Hepatocyte (in vitro differentiated cells): ENCODE measurements around the gene RIPK1. TPM values are rescaled to one million over a fixed set of nuclear protein-coding genes. Genes with fewer than 3 reads are reported as not detected.

ENCODE experiments used
- DNase-seq: peaks from one replicate; pipeline ENCODE4 v3.0.0-alpha.2; 2016; ENCODE audit warnings: low spot score
- H2AFZ ChIP-seq: fragments of 200-600 bp; sonication (generic); 2 replicates; pipeline ENCODE4 v1.6.0; 2016; ENCODE audit warnings: antibody characterized with exemption, mild to moderate bottlenecking
- H3K27ac ChIP-seq: fragments of 200-600 bp; sonication (generic); 2 replicates; pipeline ENCODE4 v1.5.1; 2016; ENCODE audit warnings: mild to moderate bottlenecking
- H3K27me3 ChIP-seq: fragments of 200-600 bp; sonication (generic); 2 replicates; pipeline ENCODE4 v1.6.1; 2016
- H3K36me3 ChIP-seq: fragments of 200-600 bp; sonication (generic); replicated peaks from 2 replicates; pipeline ENCODE4 v1.5.1; 2016; ENCODE audit warnings: low read depth; ENCODE audit not compliant: insufficient read depth
- H3K4me1 ChIP-seq: fragments of 200-600 bp; sonication (generic); 2 replicates; pipeline ENCODE4 v1.5.1; 2016; ENCODE audit warnings: mild to moderate bottlenecking, moderate library complexity; ENCODE audit not compliant: insufficient read depth
- H3K4me2 ChIP-seq: fragments of 200-600 bp; sonication (generic); 2 replicates; pipeline ENCODE4 v1.6.0; 2016
- H3K4me3 ChIP-seq: fragments of 200-600 bp; sonication (generic); 2 replicates; pipeline ENCODE4 v1.5.1; 2016; ENCODE audit warnings: mild to moderate bottlenecking
- H3K79me2 ChIP-seq: fragments of 200-600 bp; sonication (generic); 2 replicates; pipeline ENCODE4 v1.6.0; 2017; ENCODE audit warnings: mild to moderate bottlenecking
- H3K9me2 ChIP-seq: fragments of 200-600 bp; sonication (generic); replicated peaks from 2 replicates; pipeline ENCODE4 v1.6.0; 2017; ENCODE audit warnings: mild to moderate bottlenecking; ENCODE audit not compliant: insufficient read depth
- H3K9me3 ChIP-seq: fragments of 200-600 bp; sonication (generic); 2 replicates; pipeline ENCODE4 v1.5.1; 2016; ENCODE audit warnings: low read depth, mild to moderate bottlenecking
- H4K20me1 ChIP-seq: fragments of 200-600 bp; sonication (generic); 2 replicates; pipeline ENCODE4 v1.6.0; 2016; ENCODE audit warnings: mild to moderate bottlenecking; ENCODE audit not compliant: insufficient read depth, poor library complexity, severe bottlenecking
- EZH2 ChIP-seq: fragments of 200-600 bp; sonication (generic); IDR thresholded peaks from 2 replicates; pipeline ENCODE4 v1.6.1; 2016; ENCODE audit warnings: antibody characterized with exemption, mild to moderate bottlenecking, borderline replicate concordance
- EZH2phosphoT487 ChIP-seq: fragments of 200-600 bp; sonication (generic); IDR thresholded peaks from one replicate; pipeline ENCODE4 v1.6.1; 2018; ENCODE audit warnings: antibody characterized with exemption, mild to moderate bottlenecking, low read depth, moderate library complexity; ENCODE audit not compliant: unreplicated experiment, severe bottlenecking
- WGBS: methylation state at CpG from one replicate; pipeline ENCODE4 v1.1.6; 2016; ENCODE audit warnings: low lambda C conversion rate; ENCODE audit errors: missing lambda C conversion rate; 5-methylcytosine and 5-hydroxymethylcytosine counted together
- polyA plus RNA-seq: library from polyadenylated mRNA; unstranded; fragments of >200 nt; fragmentation: Nextera tagmentation; extraction: Ambion mirVana; gene quantifications from 2 replicates; pipeline ENCODE4 v1.2.1, GENCODE V29; 2016
- total RNA-seq: library from RNA; depleted of rRNA; stranded (reverse); fragments of >200 nt; gene quantifications from 2 replicates; pipeline ENCODE4 v1.2.3, GENCODE V29; 2014
- TF ChIP-seq, protein P1 (sequence below): fragments of 200-600 bp; sonication (generic); IDR thresholded peaks from 2 replicates; pipeline ENCODE4 v1.5.1; 2016; ENCODE audit warnings: antibody characterized with exemption, mild to moderate bottlenecking; ENCODE audit not compliant: poor library complexity

RIPK1 gene
- total and polyA plus RNA-seq, 2 experiments from 2014 or later, result 14.6 to 16.2 TPM

DNA sequence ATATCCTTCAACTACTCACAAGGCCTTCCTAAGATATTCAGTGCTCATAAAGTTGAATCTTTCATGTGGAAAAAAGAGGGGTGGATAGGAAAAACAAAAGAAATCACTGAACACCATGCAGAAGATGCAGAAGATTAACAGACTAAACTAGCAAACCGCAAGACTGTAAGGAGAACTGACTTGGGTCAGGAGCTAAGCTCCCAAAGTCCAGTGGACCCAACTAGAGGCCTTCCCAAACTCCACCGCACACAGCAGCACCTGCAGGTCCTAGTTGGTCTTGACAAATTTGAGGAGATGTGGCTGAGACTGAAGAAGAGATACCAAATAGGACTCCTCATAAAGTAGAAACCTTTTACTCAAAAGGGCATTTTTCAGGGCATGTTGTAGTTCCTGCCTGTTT is 3.3 kb downstream of the RIPK1 start:
- WGBS, result 93% methylated on average over 2 of the region's 2 CpGs
- TF ChIP-seq EZH2phosphoT487, result no peak
- TF ChIP-seq, protein P1, sequence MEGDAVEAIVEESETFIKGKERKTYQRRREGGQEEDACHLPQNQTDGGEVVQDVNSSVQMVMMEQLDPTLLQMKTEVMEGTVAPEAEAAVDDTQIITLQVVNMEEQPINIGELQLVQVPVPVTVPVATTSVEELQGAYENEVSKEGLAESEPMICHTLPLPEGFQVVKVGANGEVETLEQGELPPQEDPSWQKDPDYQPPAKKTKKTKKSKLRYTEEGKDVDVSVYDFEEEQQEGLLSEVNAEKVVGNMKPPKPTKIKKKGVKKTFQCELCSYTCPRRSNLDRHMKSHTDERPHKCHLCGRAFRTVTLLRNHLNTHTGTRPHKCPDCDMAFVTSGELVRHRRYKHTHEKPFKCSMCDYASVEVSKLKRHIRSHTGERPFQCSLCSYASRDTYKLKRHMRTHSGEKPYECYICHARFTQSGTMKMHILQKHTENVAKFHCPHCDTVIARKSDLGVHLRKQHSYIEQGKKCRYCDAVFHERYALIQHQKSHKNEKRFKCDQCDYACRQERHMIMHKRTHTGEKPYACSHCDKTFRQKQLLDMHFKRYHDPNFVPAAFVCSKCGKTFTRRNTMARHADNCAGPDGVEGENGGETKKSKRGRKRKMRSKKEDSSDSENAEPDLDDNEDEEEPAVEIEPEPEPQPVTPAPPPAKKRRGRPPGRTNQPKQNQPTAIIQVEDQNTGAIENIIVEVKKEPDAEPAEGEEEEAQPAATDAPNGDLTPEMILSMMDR, result no peak
- TF ChIP-seq EZH2, result no peak
- Histone ChIP-seq H2AFZ (no peak overlapping the region), H3K4me3 (no peak overlapping the region), H3K27ac (no peak overlapping the region), H4K20me1 (peaks cover 32% of the 10 kb centered on the region), H3K36me3 (no peaks in the 10 kb centered on the region), H3K9me2 (no peaks in the 10 kb centered on the region), H3K4me1 (peaks cover 18% of the 10 kb centered on the region), H3K4me2 (no peak overlapping the region), H3K9me3 (no peaks in the 10 kb centered on the region), H3K27me3 (no peaks in the 10 kb centered on the region), H3K79me2 (peaks cover 87% of the 10 kb centered on the region)
- DNase-seq, result no peak

DNA sequence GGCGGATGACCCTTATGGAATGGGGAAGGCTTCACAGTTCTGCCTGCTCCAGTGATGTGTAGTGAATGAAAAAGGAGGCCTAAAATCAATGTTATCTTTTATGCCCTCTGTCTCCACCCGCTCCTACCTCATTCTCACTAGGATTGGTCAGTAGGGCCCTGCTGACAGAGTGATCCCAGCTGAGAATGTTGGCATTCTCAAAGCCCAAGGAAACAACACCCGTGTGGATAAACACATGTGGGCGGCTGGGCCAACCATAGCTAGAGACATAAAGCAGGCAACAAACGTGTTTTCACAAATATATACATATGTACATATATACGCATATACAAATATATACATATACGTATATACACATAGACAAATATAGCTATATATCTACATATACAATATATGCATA is 4.5 kb downstream of the RIPK1 start:
- Histone ChIP-seq H4K20me1 (peaks cover 32% of the 10 kb centered on the region), H3K4me2 (no peak overlapping the region), H3K4me1 (peaks cover 18% of the 10 kb centered on the region), H3K79me2 (peaks cover 83% of the 10 kb centered on the region), H3K9me2 (no peaks in the 10 kb centered on the region), H3K27ac (no peak overlapping the region), H3K36me3 (no peaks in the 10 kb centered on the region), H3K4me3 (no peak overlapping the region), H3K9me3 (no peaks in the 10 kb centered on the region), H2AFZ (no peak overlapping the region), H3K27me3 (no peaks in the 10 kb centered on the region)
- TF ChIP-seq, protein P1, result no peak
- no peak for TF ChIP-seq EZH2
- no peak for TF ChIP-seq EZH2phosphoT487
- DNase-seq, result no peak
- 88% methylated on average over 7 of the region's 7 CpGs for WGBS

DNA sequence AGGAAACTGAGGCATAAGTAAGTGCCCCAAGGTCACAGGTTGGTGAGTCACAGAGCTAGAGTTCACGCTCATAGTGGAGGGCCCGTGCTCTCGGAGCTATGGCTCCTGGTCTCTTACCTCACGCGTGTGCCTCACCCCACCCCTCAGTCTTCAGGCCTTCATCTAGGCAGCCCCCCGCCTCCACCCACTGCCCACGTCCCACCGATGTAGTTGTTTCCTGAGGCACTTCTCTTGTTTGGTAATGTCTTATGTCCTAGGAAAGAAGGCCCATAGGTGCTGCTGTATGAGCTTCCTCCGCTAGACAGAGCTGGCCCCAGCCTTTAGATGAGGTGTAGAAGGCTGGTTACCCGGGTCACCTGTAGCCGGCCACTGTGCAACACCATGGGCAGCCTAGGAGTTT is 5.1 kb downstream of the RIPK1 start:
- Histone ChIP-seq H3K79me2 (peaks cover 84% of the 10 kb centered on the region), H3K27ac (no peak overlapping the region), H3K36me3 (no peaks in the 10 kb centered on the region), H3K4me2 (no peak overlapping the region), H3K4me3 (no peak overlapping the region), H3K9me3 (no peaks in the 10 kb centered on the region), H4K20me1 (peaks cover 32% of the 10 kb centered on the region), H3K4me1 (peaks cover 18% of the 10 kb centered on the region), H2AFZ (no peak overlapping the region), H3K9me2 (no peaks in the 10 kb centered on the region), H3K27me3 (no peaks in the 10 kb centered on the region)
- 97% methylated on average over 11 of the region's 11 CpGs for WGBS
- TF ChIP-seq EZH2phosphoT487 (no peak), EZH2 (no peak)
- TF ChIP-seq, protein P1, result no peak
- no peak for DNase-seq

DNA sequence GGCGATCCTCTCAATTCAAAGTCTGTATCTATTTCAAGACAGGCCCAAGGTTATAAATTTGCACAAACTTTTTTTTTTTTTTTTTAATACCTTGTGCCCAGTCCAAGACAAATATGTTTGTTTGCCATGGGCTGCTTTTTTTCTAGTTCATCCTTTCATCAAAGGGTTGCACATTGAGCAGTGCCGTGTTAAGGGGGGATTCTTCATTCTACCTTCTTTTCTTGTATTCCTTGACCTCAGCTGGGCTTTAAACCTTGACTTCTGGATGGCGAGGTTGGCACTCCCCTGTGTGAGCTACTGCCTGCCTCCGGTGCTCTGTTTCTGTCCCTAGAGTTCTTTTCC is 7.4 kb downstream of the RIPK1 start:
- no peak overlapping the region for H3K4me2 ChIP-seq
- no peak overlapping the region for H3K27ac ChIP-seq
- no peak overlapping the region for H3K4me3 ChIP-seq
- peaks cover 9% of the 10 kb centered on the region for H3K4me1 ChIP-seq
- no peaks in the 10 kb centered on the region for H3K9me2 ChIP-seq
- H3K27me3 ChIP-seq, result no peaks in the 10 kb centered on the region
- no peaks in the 10 kb centered on the region for H3K9me3 ChIP-seq
- H2AFZ ChIP-seq, result no peak overlapping the region
- peaks cover 32% of the 10 kb centered on the region for H4K20me1 ChIP-seq
- no peaks in the 10 kb centered on the region for H3K36me3 ChIP-seq
- WGBS, result 67% methylated on average over 4 of the region's 4 CpGs
- TF ChIP-seq EZH2phosphoT487 (no peak), EZH2 (no peak)
- TF ChIP-seq, protein P1, result no peak
- peaks cover 75% of the 10 kb centered on the region for H3K79me2 ChIP-seq
- no peak for DNase-seq
